ENCODE measurements around the gene TBC1D20. TPM values are rescaled to one million over a fixed set of nuclear protein-coding genes. Genes with fewer than 3 reads are reported as not detected.

TBC1D20 gene
- total and polyA plus RNA-seq, 2 experiments from 2014 or later, result 4.8 to 15.0 TPM

- peaks cover 14% of the 10 kb centered on the region for H3K4me1 ChIP-seq (ENCODE audit: insufficient read depth)
- H3K4me3 ChIP-seq, result peak overlapping the region; percentile 56
- peak overlapping the region; percentile 85 for H3K4me2 ChIP-seq
- peaks cover 22% of the 10 kb centered on the region for H3K4me1 Mint-ChIP-seq
- H3K27ac Mint-ChIP-seq, result peak overlapping the region; percentile 91
- H3K36me3 Mint-ChIP-seq (ENCODE audit: low read depth), result peaks cover 25% of the 10 kb centered on the region
- H3F3A ChIP-seq (replicated peaks; ENCODE audit: low read depth), result peaks cover 5% of the 10 kb centered on the region; the same call in 1 of the 2 replicates
- TF ChIP-seq EZH2 (IDR thresholded peaks at IDR 0.05; ENCODE audit: low read depth, unreplicated experiment) (no peak), POLR2AphosphoS5 (IDR thresholded peaks at IDR 0.05; ENCODE audit: low read depth) (no peak), CTCF (conservative IDR thresholded peaks at IDR 0.05; ENCODE audit: low read depth in 2 of 2) (no peak), ZNF462 (CRISPR knock-in tag; IDR thresholded peaks at IDR 0.05) (no peak), STAT1 (IDR thresholded peaks at IDR 0.05; ENCODE audit: unreplicated experiment) (no peak), ZNF331 (CRISPR knock-in tag; IDR thresholded peaks at IDR 0.05; ENCODE audit: low read depth) (no peak), NANOG (IDR thresholded peaks at IDR 0.05; ENCODE audit: borderline replicate concordance) (no peak)
- H3K9me3 Mint-ChIP-seq, result peaks cover 5% of the 10 kb centered on the region
- H3K27me3 ChIP-seq (ENCODE audit: insufficient read depth), result no peaks in the 10 kb centered on the region
- H3K9me2 ChIP-seq (ENCODE audit: insufficient read depth), result no peaks in the 10 kb centered on the region
- peak overlapping the region; percentile 83 for H3K4me3 Mint-ChIP-seq
- no peak for DNase-seq (ENCODE audit: low spot score)
- H3K27ac ChIP-seq (ENCODE audit: low read depth), result no peak overlapping the region; the same call in 1 of the 2 replicates
- H4K20me1 ChIP-seq (replicated peaks; ENCODE audit: insufficient read depth), result no peaks in the 10 kb centered on the region; the same call in 1 of the 2 replicates
- H3K79me2 ChIP-seq (replicated peaks; ENCODE audit: insufficient read depth), result peaks cover 31% of the 10 kb centered on the region
- peaks cover 12% of the 10 kb centered on the region for H3K36me3 ChIP-seq (ENCODE audit: insufficient read depth)
- ATAC-seq, result no peak
- peak overlapping the region; percentile 96 for H2AFZ ChIP-seq
- peaks cover 8% of the 10 kb centered on the region for H3K27me3 Mint-ChIP-seq (ENCODE audit: insufficient read depth, low read depth, poor library complexity)
These were observed 55.9 kb downstream of the TBC1D20 start for GRCh38 chr20:406200-407132.

All from GM23338 (cell line).